Stomach (tissue), 4 donors: Measurements from ENCODE around the gene LRIT3.

Source experiments
- CTCF ChIP-seq, 7 experiments: fragments of 450-650 bp in 4 of 7; fragments of 200-600 bp in 3 of 7; sonication (generic) in 3 of 7; IDR thresholded peaks; one replicate each; pipeline ENCODE4 v1.5.1; 2016 to 2019; ENCODE audit warnings: antibody characterized with exemption in 7 of 7, control low read depth in 2 of 7, mild to moderate bottlenecking in 1 of 7
- EP300 ChIP-seq: sonication (generic); formaldehyde crosslinking; IDR thresholded peaks from one replicate; pipeline ENCODE4 v1.6.1; 2017; ENCODE audit warnings: antibody characterized with exemption

DNA sequence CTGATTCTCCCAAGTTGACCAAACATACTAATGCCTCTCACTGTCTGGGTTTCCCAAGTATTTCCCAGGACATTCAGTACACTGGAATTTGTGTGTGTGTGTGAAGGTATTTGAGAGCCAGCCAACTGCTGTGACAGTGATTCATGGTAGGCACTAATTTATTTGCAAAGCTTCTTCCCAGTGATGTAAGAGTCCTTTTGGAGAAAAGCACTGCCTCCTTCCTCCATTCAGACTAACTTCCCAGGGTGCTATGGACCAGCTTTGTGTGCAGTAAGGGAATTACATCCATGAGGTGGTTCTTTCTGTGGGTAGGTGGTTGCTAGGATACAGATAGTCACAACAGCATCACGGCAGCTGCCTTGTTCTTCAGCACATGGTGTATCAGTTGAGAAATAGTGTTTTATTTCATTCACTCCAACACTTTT is 73.5 kb downstream of the LRIT3 start:
- TF ChIP-seq CTCF (IDR thresholded peaks at IDR 0.05) (no peak), EP300 (no peak)
